ENCODE measurements around the gene PRDX3.

The PRDX3 gene

GRCh38 chr10:119129721-119130120 lies 48.9 kb downstream of the PRDX3 start:
- ATAC-seq = no peak

GRCh38 chr10:119125942-119126341 lies 52.7 kb downstream of the PRDX3 start:
- ATAC-seq = no peak

GRCh38 chr10:119120875-119121274 lies 57.7 kb downstream of the PRDX3 start:
- ATAC-seq = no peak

- ATAC-seq = peak; percentile 81 to 91
These were observed 58.2 kb downstream of the PRDX3 start for GRCh38 chr10:119120413-119120867.

- no peak for ATAC-seq
These were observed 59.2 kb downstream of the PRDX3 start for GRCh38 chr10:119119400-119119799.

- no peak for ATAC-seq
These were observed 60.4 kb downstream of the PRDX3 start for GRCh38 chr10:119118231-119118630.

Data from activated CD4-positive, CD25-positive, alpha-beta regulatory T cell treated with anti-CD3 and anti-CD28 coated beads, Interleukin-2, amount 50 U/mL, for 24 hours (primary cell).